ENCODE measurements around the gene FBXO24.

Gene FBXO24

GRCh38 chr7:100574362-100575205 is 11.5 kb upstream of the FBXO24 start:
- no peak for DNase-seq

- no peak for DNase-seq
Measured at GRCh38 chr7:100575206-100575631, 10.9 kb upstream of the FBXO24 start.

- DNase-seq: no peak
Measured at GRCh38 chr7:100575746-100576383, 10.3 kb upstream of the FBXO24 start.

GRCh38 chr7:100576384-100576993 is 9.6 kb upstream of the FBXO24 start:
- DNase-seq: no peak

- no peak for DNase-seq
Measured at GRCh38 chr7:100577103-100577502, 9.0 kb upstream of the FBXO24 start.

GRCh38 chr7:100577507-100577906 is 8.6 kb upstream of the FBXO24 start:
- DNase-seq: no peak

- DNase-seq: no peak
Measured at GRCh38 chr7:100578246-100579183, 7.6 kb upstream of the FBXO24 start.

GRCh38 chr7:100580466-100581283 is 5.5 kb upstream of the FBXO24 start:
- DNase-seq: no peak

- DNase-seq: no peak
Measured at GRCh38 chr7:100582041-100582579, 4.0 kb upstream of the FBXO24 start.

GRCh38 chr7:100582650-100583049 is 3.5 kb upstream of the FBXO24 start:
- DNase-seq: no peak

GRCh38 chr7:100583132-100584053 is 2.7 kb upstream of the FBXO24 start:
- DNase-seq: peak; percentile 19

GRCh38 chr7:100584054-100584682 is 2.0 kb upstream of the FBXO24 start:
- DNase-seq: no peak

- no peak for DNase-seq
Measured at GRCh38 chr7:100584683-100585510, 1.2 kb upstream of the FBXO24 start.

GRCh38 chr7:100585511-100586265 is 440 bp upstream of the FBXO24 start, which contains the start of gene LRCH4:
LRCH4 (minus strand) TSS chr7:100586129; CDS start chr7:100586100, 29 bp downstream.
- DNase-seq: peak; percentile 47

GRCh38 chr7:100588438-100588837 is 2.3 kb downstream of the FBXO24 start:
- DNase-seq: no peak

GRCh38 chr7:100589341-100589947 is 3.3 kb downstream of the FBXO24 start:
- no peak for DNase-seq

- DNase-seq: no peak
Measured at GRCh38 chr7:100590077-100590737, 4.1 kb downstream of the FBXO24 start.

Measured in NCI-H2171 (cell line).